Small intestine (tissue), 7 donors: ENCODE results near the gene CASP2. TPM values are rescaled to one million over a fixed set of nuclear protein-coding genes. Genes with fewer than 3 reads are reported as not detected.

Experiments
- DNase-seq, 2 donors: peaks; one replicate each; pipeline versions ENCODE4 v3.0.0 to v3.0.0-alpha.2; 2013
- FAIRE-seq: peaks from 2 replicates; lab custom pipeline; 2012; peaks lifted over from hg19 to GRCh38; lab: Jason Lieb, UNC
- H3K27ac ChIP-seq, 3 donors: one replicate each; pipeline ENCODE4 v1.5.1; 2013; ENCODE audit warnings: low read length in 2 of 3, mild to moderate bottlenecking in 2 of 3, control low read depth in 1 of 3, inconsistent platforms in 1 of 3, low read depth in 1 of 3, moderate library complexity in 1 of 3
- H3K27me3 ChIP-seq, 3 donors: one replicate each; pipeline ENCODE4 v1.6.1; 2013; ENCODE audit warnings: low read length in 3 of 3, inconsistent platforms in 1 of 3; ENCODE audit not compliant: control insufficient read depth in 3 of 3, insufficient read depth in 3 of 3
- H3K36me3 ChIP-seq, 3 donors: one replicate each; pipeline ENCODE4 v1.6.1; 2013; ENCODE audit warnings: low read length in 3 of 3, inconsistent platforms in 1 of 3, low read depth in 1 of 3, mild to moderate bottlenecking in 1 of 3, moderate library complexity in 1 of 3; ENCODE audit not compliant: control insufficient read depth in 3 of 3, insufficient read depth in 2 of 3
- H3K4me1 ChIP-seq, 3 donors: one replicate each; pipeline ENCODE4 v1.6.1; 2013; ENCODE audit warnings: low read length in 2 of 3, inconsistent platforms in 1 of 3, low read depth in 1 of 3, mild to moderate bottlenecking in 1 of 3, moderate library complexity in 1 of 3; ENCODE audit not compliant: control insufficient read depth in 3 of 3, insufficient read depth in 2 of 3
- H3K4me3 ChIP-seq, 3 donors: one replicate each; pipeline ENCODE4 v1.5.1; 2013; ENCODE audit warnings: low read length in 3 of 3, control low read depth in 1 of 3, inconsistent platforms in 1 of 3, low read depth in 1 of 3, mild to moderate bottlenecking in 1 of 3, moderate library complexity in 1 of 3
- H3K9me3 ChIP-seq, 2 donors: one replicate each; pipeline ENCODE4 v1.6.1; 2013; ENCODE audit warnings: low read depth in 1 of 2, low read length in 1 of 2; ENCODE audit not compliant: control insufficient read depth in 2 of 2, insufficient read depth in 1 of 2
- WGBS, 3 donors: extraction: QIAGEN DNeasy Blood & Tissue Kit; methylation state at CpG; one replicate each; pipeline ENCODE4 v1.1.7; 2013; 5-methylcytosine and 5-hydroxymethylcytosine counted together
- polyA plus RNA-seq, 4 donors: library from polyadenylated mRNA; stranded (reverse) in 3 of 4; unstranded in 1 of 4; fragments of 200-250 nt in 3 of 4; fragments of 120-200 nt in 1 of 4; gene quantifications; one replicate each; pipeline versions ENCODE4 v1.2.1 to v1.2.3, GENCODE V29; 2013
- donor health status: healthy with polysubstance abuse.
- donor health status: control.
- donor health status: control.
- donor health status: Bipolar disorder and iron deficiency.
- donor health status: healthy.

CASP2 gene
- polyA plus RNA-seq, 4 donors: 4.9 to 29.8 (median 9.0) TPM

- no peak overlapping the region for H3K4me3 ChIP-seq
- WGBS, 3 donors: 56 to 79% (median 64%) methylated on average over 5 of the region's 5 CpGs
- DNase-seq (no peak), FAIRE-seq (no peak)
- peaks cover 0 to 3% (median 0%) of the 10 kb centered on the region in 3 donors for H3K4me1 ChIP-seq
- no peaks in the 10 kb centered on the region for H3K9me3 ChIP-seq
- H3K36me3 ChIP-seq: no peaks in the 10 kb centered on the region
- H3K27ac ChIP-seq: no peak overlapping the region
- H3K27me3 ChIP-seq: peaks cover 0 to 16% (median 0%) of the 10 kb centered on the region in 3 donors
These were observed 59.8 kb downstream of the CASP2 start for GRCh38 chr7:143347950-143348349.

GRCh38 chr7:143351060-143351459 lies 62.9 kb downstream of the CASP2 start:
- Histone ChIP-seq H3K4me3 (no peak overlapping the region), H3K27me3 (peaks cover 0 to 6% (median 0%) of the 10 kb centered on the region in 3 donors), H3K27ac (no peak overlapping the region), H3K36me3 (no peaks in the 10 kb centered on the region), H3K4me1 (no peaks in the 10 kb centered on the region), H3K9me3 (no peaks in the 10 kb centered on the region)
- no peak for FAIRE-seq
- WGBS, 3 donors: 61 to 66% (median 64%) methylated on average over 5 of the region's 5 CpGs
- no peak for DNase-seq

- H3K4me3 ChIP-seq: no peak overlapping the region
- DNase-seq: no peak
- H3K4me1 ChIP-seq: no peaks in the 10 kb centered on the region
- H3K36me3 ChIP-seq: no peaks in the 10 kb centered on the region
- WGBS, 3 donors: 90 to 96% (median 91%) methylated on average over 9 of the region's 9 CpGs
- FAIRE-seq: no peak
- no peak overlapping the region for H3K27ac ChIP-seq
- no peaks in the 10 kb centered on the region for H3K9me3 ChIP-seq
- H3K27me3 ChIP-seq: peaks cover 0 to 6% (median 0%) of the 10 kb centered on the region in 3 donors
These were observed 63.4 kb downstream of the CASP2 start for GRCh38 chr7:143351574-143351973.

DNA sequence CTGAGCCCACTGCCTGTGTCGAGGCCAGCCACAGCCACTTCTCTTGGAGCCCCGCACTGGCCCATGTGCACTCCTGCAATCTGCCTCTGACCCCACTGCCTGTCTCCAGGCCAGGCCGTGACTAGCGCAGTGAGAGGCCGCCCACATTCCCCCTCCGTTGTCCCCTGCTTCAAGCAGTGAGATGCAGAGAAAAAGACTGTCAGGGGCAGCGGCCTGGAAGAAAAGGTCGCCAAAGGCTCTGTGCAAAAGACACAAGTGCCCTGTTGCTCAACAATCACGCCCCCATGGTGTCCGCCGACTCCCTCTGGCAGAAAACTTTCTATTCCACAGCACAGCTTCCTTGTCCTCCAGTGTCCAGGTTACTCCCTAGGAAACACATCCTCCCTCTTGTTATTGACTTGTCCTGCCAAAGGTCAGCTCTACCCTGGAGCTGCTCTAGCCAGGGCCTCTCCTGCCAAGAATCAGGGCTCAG lies 64.4 kb downstream of the CASP2 start:
- no peaks in the 10 kb centered on the region for H3K4me1 ChIP-seq
- H3K36me3 ChIP-seq: no peaks in the 10 kb centered on the region
- no peaks in the 10 kb centered on the region for H3K9me3 ChIP-seq
- 87 to 95% (median 92%) methylated on average over 10 to 11 of the region's 11 CpGs for WGBS, 3 donors
- FAIRE-seq (no peak), DNase-seq (no peak)
- no peak overlapping the region for H3K4me3 ChIP-seq
- no peak overlapping the region for H3K27ac ChIP-seq
- peaks cover 0 to 5% (median 0%) of the 10 kb centered on the region in 3 donors for H3K27me3 ChIP-seq

DNA sequence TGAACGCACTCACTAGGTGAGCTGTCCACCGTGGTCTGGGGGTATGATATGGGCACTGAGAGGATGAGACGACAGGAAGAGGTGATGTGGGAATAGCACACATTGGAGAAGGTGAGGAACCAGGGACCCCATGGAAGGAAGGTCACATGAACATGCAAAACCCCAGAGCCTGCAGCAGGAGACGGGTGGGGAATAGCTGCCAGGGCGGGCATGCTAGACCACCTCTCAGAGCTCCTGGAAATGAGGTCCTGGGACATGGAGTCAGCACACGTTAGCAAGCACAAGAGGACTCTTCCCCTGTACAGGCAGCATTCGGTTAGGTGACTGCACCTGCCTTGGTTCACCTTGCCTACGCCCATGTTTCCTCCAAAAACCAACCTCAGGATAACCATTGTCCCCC lies 66.2 kb downstream of the CASP2 start:
- DNase-seq: no peak
- Histone ChIP-seq H3K4me1 (no peaks in the 10 kb centered on the region), H3K9me3 (no peaks in the 10 kb centered on the region), H3K27ac (no peak overlapping the region), H3K4me3 (no peak overlapping the region), H3K36me3 (no peaks in the 10 kb centered on the region), H3K27me3 (peaks cover 0 to 7% (median 0%) of the 10 kb centered on the region in 3 donors)
- no peak for FAIRE-seq
- 76 to 91% (median 89%) methylated on average over 8 of the region's 8 CpGs for WGBS, 3 donors

DNA sequence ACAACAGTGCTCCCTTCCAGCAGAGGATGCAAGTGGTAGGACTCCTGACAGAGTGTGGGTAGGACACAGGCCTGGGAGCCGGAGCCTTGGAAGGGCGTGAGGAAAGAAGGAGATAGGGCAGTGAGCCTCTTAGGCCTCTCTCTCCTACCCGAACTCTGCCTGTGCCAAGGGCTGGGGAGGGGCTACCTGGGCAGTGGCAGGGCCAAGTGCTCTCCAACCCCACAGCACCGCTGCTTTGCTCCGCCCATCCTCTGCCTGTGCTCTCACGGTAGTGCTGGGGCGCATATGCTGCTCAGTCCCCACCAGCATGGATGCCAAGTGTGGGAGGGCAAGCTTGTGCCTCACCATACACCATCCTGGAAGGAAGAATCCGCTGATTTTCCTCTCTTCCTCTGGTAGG lies 66.8 kb downstream of the CASP2 start:
- 44 to 80% (median 66%) methylated on average over 8 of the region's 8 CpGs for WGBS, 3 donors

GRCh38 chr7:143355450-143356385 lies 67.6 kb downstream of the CASP2 start:
- no peak overlapping the region for H3K4me3 ChIP-seq
- no peaks in the 10 kb centered on the region for H3K4me1 ChIP-seq
- FAIRE-seq: no peak
- H3K36me3 ChIP-seq: no peaks in the 10 kb centered on the region
- H3K27ac ChIP-seq: no peak overlapping the region
- H3K9me3 ChIP-seq: no peaks in the 10 kb centered on the region
- H3K27me3 ChIP-seq: peaks cover 0 to 18% (median under 1%) of the 10 kb centered on the region in 3 donors
- no peak for DNase-seq
- 90 to 93% (median 92%) methylated on average over 16 of the region's 16 CpGs for WGBS, 3 donors

More for the DNA sequence above, 66.8 kb downstream of the CASP2 start:
- Histone ChIP-seq H3K4me3 (no peak overlapping the region), H3K27me3 (peaks cover 0 to 13% (median 0%) of the 10 kb centered on the region in 3 donors), H3K4me1 (no peaks in the 10 kb centered on the region), H3K27ac (no peak overlapping the region), H3K9me3 (no peaks in the 10 kb centered on the region), H3K36me3 (no peaks in the 10 kb centered on the region)
- FAIRE-seq (no peak), DNase-seq (no peak)

GRCh38 chr7:143356414-143357050 lies 68.4 kb downstream of the CASP2 start:
- WGBS, 3 donors: 91 to 99% (median 94%) methylated on average over 12 to 13 of the region's 13 CpGs
- FAIRE-seq (no peak), DNase-seq (no peak)

More at GRCh38 chr7:143356414-143357050, 68.4 kb downstream of the CASP2 start:
- Histone ChIP-seq H3K36me3 (no peaks in the 10 kb centered on the region), H3K27ac (no peak overlapping the region), H3K4me1 (no peaks in the 10 kb centered on the region), H3K9me3 (no peaks in the 10 kb centered on the region), H3K4me3 (no peak overlapping the region), H3K27me3 (peaks cover 0 to 26% (median 4%) of the 10 kb centered on the region in 3 donors)
